ENCODE data around the gene ZBTB4. TPM values are rescaled to one million over a fixed set of nuclear protein-coding genes. Genes with fewer than 3 reads are reported as not detected.

ZBTB4 gene
- total RNA-seq, 1 donor from 2014 or later: 13.6 TPM

DNA sequence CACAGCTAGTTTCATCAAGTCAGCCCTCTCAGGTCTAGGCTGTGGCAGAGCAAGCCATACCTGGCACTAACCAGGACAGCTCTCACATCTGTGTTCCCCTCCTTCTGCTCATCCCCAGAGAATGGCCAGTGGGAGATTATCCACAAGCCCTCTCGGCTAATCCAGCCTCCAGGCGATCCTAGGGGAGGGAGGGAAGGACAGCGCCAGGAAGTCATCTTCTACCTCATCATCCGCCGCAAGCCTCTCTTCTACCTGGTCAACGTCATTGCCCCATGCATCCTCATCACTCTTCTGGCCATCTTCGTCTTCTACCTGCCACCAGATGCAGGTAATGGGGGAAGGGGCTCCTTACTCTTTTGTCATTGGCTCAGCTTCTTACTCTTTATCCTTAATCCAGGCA is 31.0 kb downstream of the ZBTB4 start:
- TF ChIP-seq, protein P1, sequence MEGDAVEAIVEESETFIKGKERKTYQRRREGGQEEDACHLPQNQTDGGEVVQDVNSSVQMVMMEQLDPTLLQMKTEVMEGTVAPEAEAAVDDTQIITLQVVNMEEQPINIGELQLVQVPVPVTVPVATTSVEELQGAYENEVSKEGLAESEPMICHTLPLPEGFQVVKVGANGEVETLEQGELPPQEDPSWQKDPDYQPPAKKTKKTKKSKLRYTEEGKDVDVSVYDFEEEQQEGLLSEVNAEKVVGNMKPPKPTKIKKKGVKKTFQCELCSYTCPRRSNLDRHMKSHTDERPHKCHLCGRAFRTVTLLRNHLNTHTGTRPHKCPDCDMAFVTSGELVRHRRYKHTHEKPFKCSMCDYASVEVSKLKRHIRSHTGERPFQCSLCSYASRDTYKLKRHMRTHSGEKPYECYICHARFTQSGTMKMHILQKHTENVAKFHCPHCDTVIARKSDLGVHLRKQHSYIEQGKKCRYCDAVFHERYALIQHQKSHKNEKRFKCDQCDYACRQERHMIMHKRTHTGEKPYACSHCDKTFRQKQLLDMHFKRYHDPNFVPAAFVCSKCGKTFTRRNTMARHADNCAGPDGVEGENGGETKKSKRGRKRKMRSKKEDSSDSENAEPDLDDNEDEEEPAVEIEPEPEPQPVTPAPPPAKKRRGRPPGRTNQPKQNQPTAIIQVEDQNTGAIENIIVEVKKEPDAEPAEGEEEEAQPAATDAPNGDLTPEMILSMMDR (conservative IDR thresholded peaks at IDR 0.05): no peak
- Mint-ChIP-seq H3K4me3 (no peak overlapping the region), H3K36me3 (ENCODE audit: low read depth) (no peaks in the 10 kb centered on the region), H3K4me1 (peaks cover 16% of the 10 kb centered on the region), H3K9me3 (no peaks in the 10 kb centered on the region), H3K27ac (ENCODE audit: unreplicated experiment) (no peak overlapping the region), H3K27me3 (ENCODE audit: low read depth) (peaks cover 26% of the 10 kb centered on the region)
- no peak for DNase-seq (ENCODE audit: low read depth, low spot score)

DNA sequence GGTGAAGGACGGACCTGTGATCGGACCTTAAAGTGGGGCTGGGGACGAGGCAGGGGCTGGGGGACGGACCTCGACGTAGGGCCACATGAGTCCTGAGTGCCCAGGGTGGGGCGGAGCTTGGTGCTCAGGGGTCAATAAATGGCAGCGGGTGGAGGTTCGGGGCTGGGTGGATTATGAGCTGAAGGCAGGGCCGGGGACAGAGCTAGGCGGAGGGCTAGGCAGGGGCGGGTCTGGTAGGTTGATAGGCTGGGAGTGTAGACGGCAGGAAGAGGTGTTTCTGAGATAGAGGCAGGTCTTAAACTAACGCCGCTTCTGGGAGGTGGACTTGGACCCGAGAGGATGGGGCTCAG is 33.8 kb downstream of the ZBTB4 start:
- Mint-ChIP-seq H3K9me3 (no peaks in the 10 kb centered on the region), H3K4me3 (peak overlapping the region; percentile 85), H3K27me3 (ENCODE audit: low read depth) (peaks cover 48% of the 10 kb centered on the region), H3K27ac (ENCODE audit: unreplicated experiment) (peak overlapping the region; percentile 87), H3K36me3 (ENCODE audit: low read depth) (no peaks in the 10 kb centered on the region), H3K4me1 (peaks cover 34% of the 10 kb centered on the region)
- no peak for DNase-seq (ENCODE audit: low read depth, low spot score)
- TF ChIP-seq, protein P1 (conservative IDR thresholded peaks at IDR 0.05): no peak

DNA sequence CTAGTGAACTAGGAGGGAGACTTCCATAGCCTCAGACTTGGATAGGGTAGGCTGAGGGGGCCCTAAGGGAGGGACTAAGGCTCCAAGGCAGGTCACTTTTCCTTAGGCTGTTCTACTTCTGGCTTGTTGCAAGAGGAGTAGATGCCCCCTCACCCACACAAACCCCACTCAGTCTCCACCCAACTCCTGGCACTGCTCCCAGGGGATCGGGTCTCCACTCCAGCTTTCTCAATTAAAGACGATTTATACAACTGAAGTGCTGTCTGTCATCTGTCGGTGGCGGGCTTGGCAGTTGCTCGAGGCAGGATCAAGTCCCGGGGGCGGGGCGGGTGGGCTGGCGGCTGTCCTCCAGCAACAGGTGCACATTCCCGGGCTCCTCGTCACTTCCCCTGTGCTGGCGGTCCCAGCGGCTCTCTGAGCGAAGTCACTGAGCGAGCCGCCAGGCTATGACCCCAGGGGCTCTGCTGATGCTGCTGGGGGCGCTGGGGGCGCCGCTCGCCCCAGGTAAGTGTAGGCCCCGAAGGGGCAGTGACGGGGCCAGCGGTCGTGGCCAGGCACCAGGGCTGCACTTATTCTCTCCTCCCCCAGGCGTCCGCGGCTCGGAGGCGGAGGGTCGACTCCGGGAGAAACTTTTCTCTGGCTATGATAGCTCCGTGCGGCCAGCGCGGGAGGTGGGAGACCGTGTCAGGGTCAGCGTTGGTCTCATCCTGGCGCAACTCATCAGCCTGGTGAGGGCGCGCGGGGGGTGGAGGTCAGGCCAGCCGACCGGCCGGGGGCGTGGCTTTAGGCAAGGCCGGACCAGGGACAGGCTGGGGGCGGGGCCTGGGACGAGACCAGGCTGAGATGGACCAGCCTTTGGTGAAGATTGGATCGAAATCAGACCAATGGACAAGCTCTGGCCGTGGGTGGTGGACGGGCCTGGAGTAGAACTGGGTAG is 34.5 kb downstream of the ZBTB4 start, which contains the start of gene CHRNB1:
TSS of gene CHRNB1 (plus strand) at position 380 of the 937 bp plus-strand sequence. CDS start at position 447, 67 bp downstream.
- TF ChIP-seq, protein P1 (conservative IDR thresholded peaks at IDR 0.05): peak; percentile 37
- Mint-ChIP-seq H3K4me3 (peak within 1 kb of the TSS; percentile 85), H3K9me3 (no peaks in the 10 kb centered on the region), H3K36me3 (ENCODE audit: low read depth) (no peaks in the 10 kb centered on the region), H3K27ac (ENCODE audit: unreplicated experiment) (peak within 1 kb of the TSS; percentile 87), H3K27me3 (ENCODE audit: low read depth) (peaks cover 54% of the 10 kb centered on the region), H3K4me1 (peaks cover 39% of the 10 kb centered on the region)
- peak; percentile 73 for DNase-seq (ENCODE audit: low read depth, low spot score)

DNA sequence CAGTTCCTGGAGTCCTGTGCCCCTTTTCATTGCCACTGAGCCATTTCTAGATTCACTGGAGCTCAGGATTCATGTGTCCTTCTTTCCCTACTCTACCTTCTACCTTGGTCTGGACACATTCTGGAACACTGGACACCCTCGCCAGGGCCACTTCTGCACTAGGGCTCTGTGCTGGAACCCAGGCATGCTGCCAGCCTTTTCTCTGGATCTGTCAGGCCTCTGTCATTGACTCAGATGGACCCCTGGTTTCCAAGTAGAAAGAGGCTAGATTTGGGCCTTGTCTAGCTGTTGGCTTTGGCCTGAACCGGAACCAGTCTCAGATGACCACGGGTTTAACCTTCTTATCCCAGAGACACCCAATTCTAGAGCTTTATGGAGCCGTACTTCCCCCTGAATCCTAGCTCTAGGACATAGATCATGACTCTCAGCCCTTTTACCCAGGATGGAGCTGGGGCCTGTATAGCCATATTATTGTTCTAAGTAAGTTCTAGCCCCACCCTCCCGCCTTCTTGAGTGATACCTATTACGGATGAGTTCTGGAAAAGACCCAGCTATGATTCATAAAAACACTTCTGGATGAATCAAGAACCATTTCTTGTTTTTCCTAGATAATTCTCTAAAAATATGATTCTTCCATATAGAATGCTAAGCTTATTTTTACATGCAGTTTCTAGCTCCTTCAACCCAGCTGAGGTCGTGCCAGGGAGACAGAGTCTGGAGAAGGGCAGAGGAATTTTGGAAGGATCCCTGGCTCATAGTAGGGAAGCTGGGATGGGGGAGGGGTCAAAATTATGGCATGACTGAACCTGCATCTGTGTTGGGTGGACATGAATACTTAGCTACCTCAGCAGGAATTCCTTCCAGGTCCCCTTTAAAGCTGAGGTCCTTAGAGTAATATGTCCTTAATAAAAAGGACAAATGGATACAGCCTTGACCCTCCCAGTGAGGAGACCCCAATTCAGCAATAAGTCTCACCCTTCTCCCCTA is 35.6 kb downstream of the ZBTB4 start:
- Mint-ChIP-seq H3K4me1 (peaks cover 44% of the 10 kb centered on the region), H3K9me3 (no peaks in the 10 kb centered on the region), H3K36me3 (ENCODE audit: low read depth) (peaks cover 3% of the 10 kb centered on the region), H3K27ac (ENCODE audit: unreplicated experiment) (no peak overlapping the region), H3K27me3 (ENCODE audit: low read depth) (peaks cover 62% of the 10 kb centered on the region), H3K4me3 (peak overlapping the region; percentile 72)
- TF ChIP-seq, protein P1 (conservative IDR thresholded peaks at IDR 0.05): no peak
- DNase-seq (ENCODE audit: low read depth, low spot score): no peak

DNA sequence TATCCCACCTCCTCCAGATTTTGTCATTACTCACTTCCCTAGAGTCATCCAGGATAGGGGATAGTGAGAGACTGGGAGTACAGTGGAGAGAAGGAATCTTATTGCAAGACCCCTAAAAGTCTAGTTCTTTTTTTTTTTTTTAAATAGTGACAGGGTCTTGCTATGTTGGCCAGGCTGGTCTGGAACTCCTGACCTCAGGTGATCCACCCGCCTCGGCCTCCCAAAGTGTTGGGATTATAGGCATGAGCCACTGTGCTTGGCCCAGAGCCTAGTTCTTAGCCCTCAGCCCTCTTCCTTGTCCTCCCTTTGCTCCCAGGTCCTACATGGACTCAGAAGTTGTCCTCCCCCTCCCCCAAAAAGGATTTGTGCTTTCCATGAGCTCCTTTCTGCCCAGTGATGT is 37.3 kb downstream of the ZBTB4 start:
- H3K27ac Mint-ChIP-seq (ENCODE audit: unreplicated experiment): no peak overlapping the region

More for the DNA sequence above, 37.3 kb downstream of the ZBTB4 start:
- H3K4me1 Mint-ChIP-seq: peaks cover 55% of the 10 kb centered on the region
- H3K9me3 Mint-ChIP-seq: no peaks in the 10 kb centered on the region
- peaks cover 72% of the 10 kb centered on the region for H3K27me3 Mint-ChIP-seq (ENCODE audit: low read depth)
- TF ChIP-seq, protein P1 (conservative IDR thresholded peaks at IDR 0.05): no peak
- peak overlapping the region; percentile 68 for H3K4me3 Mint-ChIP-seq
- DNase-seq (ENCODE audit: low read depth, low spot score): no peak
- H3K36me3 Mint-ChIP-seq (ENCODE audit: low read depth): peaks cover 6% of the 10 kb centered on the region

Data from neural crest cell (in vitro differentiated cells).